Right renal pelvis (tissue), 4 donors: Measurements from ENCODE around the gene COL11A1. TPM values are rescaled to one million over a fixed set of nuclear protein-coding genes. Genes with fewer than 3 reads are reported as not detected.
A peak's percentile ranks its signal among the peaks of the same experiment; 100 is the strongest.
"Not testable (repeated sequence)": the region's sequence is repeated elsewhere in the genome, so short reads cannot be mapped to it uniquely, and the experiment has no call there.

Experiments
- DNase-seq, 4 donors: peaks; one replicate each; pipeline ENCODE4 v3.0.0-alpha.2; 2013; ENCODE audit warnings: low read depth in 4 of 4, low spot score in 3 of 4, missing footprints in 1 of 4
- polyA plus RNA-seq, 4 donors: library from polyadenylated mRNA; unstranded; fragments of 120-200 nt; gene quantifications; one replicate each; pipeline ENCODE4 v1.2.1, GENCODE V29; 2013; ENCODE audit not compliant: insufficient read length in 4 of 4

The COL11A1 gene
- polyA plus RNA-seq, 4 donors: 5.2 to 8.8 (median 6.9) TPM

- not testable (repeated sequence) for DNase-seq
Observed at GRCh38 chr1:102933362-102933761, 175.0 kb downstream of the COL11A1 start.

- DNase-seq: no peak
Observed at GRCh38 chr1:102919659-102920058, 188.7 kb downstream of the COL11A1 start.

GRCh38 chr1:102901996-102902395, 206.3 kb downstream of the COL11A1 start:
- DNase-seq: no peak

GRCh38 chr1:102899935-102900334, 208.4 kb downstream of the COL11A1 start:
- DNase-seq: no peak

GRCh38 chr1:102897557-102897956, 210.8 kb downstream of the COL11A1 start:
- no peak for DNase-seq

GRCh38 chr1:102896771-102897170, 211.6 kb downstream of the COL11A1 start:
- DNase-seq: no peak

GRCh38 chr1:102896286-102896685, 212.0 kb downstream of the COL11A1 start:
- DNase-seq: no peak

- DNase-seq: no peak
Observed at GRCh38 chr1:102891868-102892625, 216.3 kb downstream of the COL11A1 start.

- DNase-seq: no peak
Observed at GRCh38 chr1:102886638-102887037, 221.7 kb downstream of the COL11A1 start.

- peak in 1 of 4 donors; percentile 1 for DNase-seq
Observed at GRCh38 chr1:102884238-102884637, 224.1 kb downstream of the COL11A1 start.

GRCh38 chr1:102879439-102879993, 228.8 kb downstream of the COL11A1 start:
- no peak for DNase-seq

GRCh38 chr1:102875756-102876155, 232.6 kb downstream of the COL11A1 start:
- no peak for DNase-seq

- DNase-seq: no peak
Observed at GRCh38 chr1:102872526-102872925, 235.8 kb downstream of the COL11A1 start.

- no peak for DNase-seq
Observed at GRCh38 chr1:102872097-102872496, 236.2 kb downstream of the COL11A1 start.

- DNase-seq: no peak
Observed at GRCh38 chr1:102863704-102864103, 244.6 kb downstream of the COL11A1 start.

GRCh38 chr1:102861247-102861646, 247.1 kb downstream of the COL11A1 start:
- DNase-seq: no peak

GRCh38 chr1:102858695-102859094, 249.6 kb downstream of the COL11A1 start:
- DNase-seq: no peak

GRCh38 chr1:102857251-102857650, 251.1 kb downstream of the COL11A1 start:
- no peak for DNase-seq

- DNase-seq: no peak
Observed at GRCh38 chr1:102853701-102854187, 254.6 kb downstream of the COL11A1 start.

- no peak for DNase-seq
Observed at GRCh38 chr1:102853136-102853535, 255.2 kb downstream of the COL11A1 start.

GRCh38 chr1:102852613-102853012, 255.7 kb downstream of the COL11A1 start:
- no peak for DNase-seq

GRCh38 chr1:102851616-102852015, 256.7 kb downstream of the COL11A1 start:
- DNase-seq: no peak
